ENCODE data around the gene CHMP1A.

CHMP1A gene

DNA sequence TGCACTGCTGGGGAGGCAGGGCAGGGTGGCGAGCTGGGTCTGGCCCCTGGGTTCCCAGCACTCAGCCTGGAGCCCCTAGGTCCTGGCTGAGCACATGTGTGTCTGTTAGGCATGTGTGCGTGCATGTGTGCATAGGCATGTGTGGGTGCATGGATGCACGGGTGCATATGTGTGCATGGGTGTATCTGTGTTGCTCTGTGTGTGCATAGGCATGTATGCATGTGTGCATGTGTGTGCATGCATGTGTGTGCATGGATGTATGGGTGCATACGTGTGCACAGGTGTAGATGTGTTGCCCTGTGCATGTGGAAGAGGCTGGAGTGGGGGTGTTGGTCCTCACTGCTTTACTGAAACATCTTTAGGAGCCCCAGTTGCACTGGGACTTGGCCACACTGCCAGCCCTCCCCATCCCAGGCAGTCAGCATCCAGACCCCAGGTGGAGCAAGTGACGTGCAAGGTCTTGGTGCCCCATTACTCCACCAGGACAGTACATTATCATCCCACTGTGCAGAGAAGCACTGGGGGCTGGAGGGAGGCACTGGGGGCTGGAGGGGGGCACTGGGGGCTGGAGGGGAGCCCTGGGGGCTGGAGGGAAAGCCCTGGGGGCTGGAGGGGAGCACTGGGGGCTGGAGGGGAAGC is 54.4 kb downstream of the CHMP1A start:
- H3K9me3 Mint-ChIP-seq: no peaks in the 10 kb centered on the region
- H3K36me3 Mint-ChIP-seq: no peaks in the 10 kb centered on the region
- peak overlapping the region in 1 of 2 donors; percentile 51 for H3K4me3 Mint-ChIP-seq
- peaks cover 5 to 20% of the 10 kb centered on the region in 2 donors for H3K27me3 Mint-ChIP-seq
- DNase-seq: no peak
- peak; percentile 12 to 14 for ATAC-seq (replicated peaks)
- H3K27ac Mint-ChIP-seq: no peak overlapping the region
- peaks cover 10 to 13% of the 10 kb centered on the region in 2 donors for H3K4me1 Mint-ChIP-seq

DNA sequence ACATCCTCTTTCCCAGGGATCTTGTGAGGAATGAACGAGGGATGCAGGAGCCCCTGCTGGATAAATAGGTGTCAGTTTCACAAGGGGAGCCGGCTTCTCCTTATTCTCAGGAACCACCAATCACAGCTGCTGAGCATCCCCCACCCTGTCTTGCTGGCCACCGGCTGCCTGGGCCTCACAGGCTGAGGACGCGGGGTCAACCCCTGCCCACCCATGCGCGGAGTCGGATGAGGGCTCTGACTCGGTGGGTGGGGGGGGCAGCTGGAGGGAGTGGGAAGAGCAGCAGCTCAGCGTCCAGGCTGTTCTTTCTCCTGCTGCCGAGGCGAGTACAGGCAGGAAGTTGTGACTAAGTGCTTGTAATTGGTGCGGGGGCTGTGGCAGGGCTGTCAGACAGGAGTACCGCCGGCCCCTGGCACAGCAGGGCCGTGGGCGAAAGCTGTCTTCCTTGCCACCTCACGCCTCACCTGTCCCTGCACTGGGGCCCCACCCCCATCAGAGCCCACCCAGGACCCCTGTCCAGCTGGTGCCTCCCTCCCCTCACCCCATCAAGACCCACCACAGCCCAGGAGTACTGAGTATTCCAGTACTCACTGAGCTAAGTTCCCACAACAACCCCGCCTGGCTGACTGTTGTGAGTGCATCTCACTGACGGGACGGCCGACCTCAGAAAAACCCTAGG is 55.1 kb downstream of the CHMP1A start:
- no peaks in the 10 kb centered on the region for H3K36me3 Mint-ChIP-seq
- peak overlapping the region in 1 of 2 donors; percentile 51 for H3K4me3 Mint-ChIP-seq
- H3K4me1 Mint-ChIP-seq: peaks cover 10 to 13% of the 10 kb centered on the region in 2 donors
- no peak for DNase-seq
- H3K27ac Mint-ChIP-seq: no peak overlapping the region
- H3K9me3 Mint-ChIP-seq: no peaks in the 10 kb centered on the region
- peak; percentile 81 to 87 for ATAC-seq (replicated peaks)
- peaks cover 5 to 20% of the 10 kb centered on the region in 2 donors for H3K27me3 Mint-ChIP-seq

- no peak for ATAC-seq (replicated peaks)
- Mint-ChIP-seq H3K4me3 (no peak overlapping the region), H3K36me3 (no peaks in the 10 kb centered on the region)
Measured at GRCh38 chr16:89601906-89602272, 55.6 kb downstream of the CHMP1A start.

GRCh38 chr16:89600956-89601355 is 56.6 kb downstream of the CHMP1A start:
- Mint-ChIP-seq H3K9me3 (no peaks in the 10 kb centered on the region), H3K27me3 (peaks cover 5 to 20% of the 10 kb centered on the region in 2 donors), H3K27ac (no peak overlapping the region), H3K36me3 (no peaks in the 10 kb centered on the region), H3K4me3 (no peak overlapping the region), H3K4me1 (peaks cover 12 to 13% of the 10 kb centered on the region in 2 donors)
- ATAC-seq (replicated peaks): no peak
- no peak for DNase-seq

More at GRCh38 chr16:89601906-89602272, 55.6 kb downstream of the CHMP1A start:
- DNase-seq: no peak
- peaks cover 5 to 20% of the 10 kb centered on the region in 2 donors for H3K27me3 Mint-ChIP-seq
- H3K9me3 Mint-ChIP-seq: no peaks in the 10 kb centered on the region
- no peak overlapping the region for H3K27ac Mint-ChIP-seq
- peaks cover 10 to 13% of the 10 kb centered on the region in 2 donors for H3K4me1 Mint-ChIP-seq

GRCh38 chr16:89600427-89600826 is 57.1 kb downstream of the CHMP1A start:
- no peak for DNase-seq
- Mint-ChIP-seq H3K27me3 (peaks cover 5 to 20% of the 10 kb centered on the region in 2 donors), H3K4me3 (no peak overlapping the region), H3K36me3 (no peaks in the 10 kb centered on the region), H3K9me3 (no peaks in the 10 kb centered on the region), H3K27ac (peak overlapping the region; percentile 51), H3K4me1 (peaks cover 12 to 13% of the 10 kb centered on the region in 2 donors)
- no peak for ATAC-seq (replicated peaks)

GRCh38 chr16:89599902-89600301 is 57.6 kb downstream of the CHMP1A start:
- H3K4me3 Mint-ChIP-seq: no peak overlapping the region
- H3K9me3 Mint-ChIP-seq: no peaks in the 10 kb centered on the region
- H3K4me1 Mint-ChIP-seq: peaks cover 12 to 13% of the 10 kb centered on the region in 2 donors
- DNase-seq (no peak), ATAC-seq (replicated peaks) (no peak)
- no peaks in the 10 kb centered on the region for H3K36me3 Mint-ChIP-seq
- no peak overlapping the region for H3K27ac Mint-ChIP-seq
- peaks cover 5 to 20% of the 10 kb centered on the region in 2 donors for H3K27me3 Mint-ChIP-seq

DNA sequence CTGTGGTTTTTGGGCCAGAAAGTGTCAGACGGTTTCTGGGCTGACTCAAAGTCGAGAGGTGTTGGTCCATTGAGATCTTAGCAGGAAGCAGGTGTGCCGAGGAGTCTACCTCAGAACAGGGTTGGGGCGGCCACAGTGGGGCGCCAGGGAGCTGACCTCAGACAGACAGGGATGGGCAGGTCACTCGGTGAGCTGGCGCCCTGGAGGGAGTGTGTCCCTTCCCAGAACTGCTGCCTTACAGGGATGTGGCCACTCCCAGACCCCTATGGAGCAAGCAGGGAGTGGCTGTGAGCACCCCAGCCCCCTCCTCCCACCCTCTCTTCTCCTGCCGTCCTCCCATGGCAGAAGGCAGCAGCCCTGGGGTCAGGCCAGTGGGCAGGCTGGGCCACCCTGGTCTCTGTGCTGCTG is 58.1 kb downstream of the CHMP1A start:
- no peak overlapping the region for H3K27ac Mint-ChIP-seq
- H3K4me1 Mint-ChIP-seq: peaks cover 12 to 13% of the 10 kb centered on the region in 2 donors
- H3K4me3 Mint-ChIP-seq: no peak overlapping the region
- DNase-seq: no peak
- ATAC-seq (replicated peaks): peak; percentile 56 to 59
- no peaks in the 10 kb centered on the region for H3K9me3 Mint-ChIP-seq
- H3K36me3 Mint-ChIP-seq: no peaks in the 10 kb centered on the region
- H3K27me3 Mint-ChIP-seq: peaks cover 5 to 20% of the 10 kb centered on the region in 2 donors

- Mint-ChIP-seq H3K4me3 (no peak overlapping the region), H3K9me3 (no peaks in the 10 kb centered on the region), H3K27ac (no peak overlapping the region), H3K4me1 (peaks cover 12% of the 10 kb centered on the region in 2 donors), H3K36me3 (no peaks in the 10 kb centered on the region), H3K27me3 (peaks cover 4 to 19% of the 10 kb centered on the region in 2 donors)
- DNase-seq: no peak
- ATAC-seq (replicated peaks): no peak
Measured at GRCh38 chr16:89598199-89598598, 59.3 kb downstream of the CHMP1A start.

GRCh38 chr16:89596957-89597649 is 60.4 kb downstream of the CHMP1A start:
- no peak for ATAC-seq (replicated peaks)
- H3K27ac Mint-ChIP-seq: no peak overlapping the region

DNA sequence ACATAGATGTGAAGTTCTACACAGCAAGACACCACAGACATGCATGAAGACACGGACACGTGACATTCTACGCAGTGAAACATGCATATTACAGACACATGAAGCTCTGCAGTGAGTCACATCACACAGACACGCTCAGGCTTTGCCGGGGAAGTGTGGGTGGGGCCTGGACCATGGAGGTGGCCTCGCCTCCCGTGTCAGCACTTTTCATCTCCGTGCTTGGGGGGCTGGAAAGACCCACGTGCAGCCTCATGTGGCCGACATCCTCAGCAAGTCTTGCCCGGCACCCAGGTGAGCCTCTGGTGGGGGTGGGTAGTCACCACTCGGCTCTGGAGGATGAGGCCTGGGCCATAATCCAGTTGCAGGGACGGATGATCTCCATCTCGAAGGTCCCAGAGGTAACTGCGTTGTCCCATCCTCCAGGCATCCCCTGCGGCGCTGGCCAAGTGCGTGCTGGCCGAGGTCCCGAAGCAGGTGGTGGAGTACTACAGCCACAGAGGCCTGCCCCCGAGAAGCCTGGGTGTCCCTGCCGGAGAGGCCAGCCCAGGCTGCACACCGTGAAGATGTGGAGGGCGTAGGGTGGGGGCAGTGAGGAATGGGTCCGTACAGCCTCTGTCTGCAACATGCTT is 61.3 kb downstream of the CHMP1A start:
- ATAC-seq (replicated peaks) (no peak), DNase-seq (no peak)
- no peak overlapping the region for H3K4me3 Mint-ChIP-seq
- H3K27me3 Mint-ChIP-seq: peaks cover 0 to 5% of the 10 kb centered on the region in 2 donors
- no peak overlapping the region for H3K27ac Mint-ChIP-seq
- peaks cover 0 to 2% of the 10 kb centered on the region in 2 donors for H3K4me1 Mint-ChIP-seq
- H3K36me3 Mint-ChIP-seq: no peaks in the 10 kb centered on the region
- H3K9me3 Mint-ChIP-seq: no peaks in the 10 kb centered on the region

More at GRCh38 chr16:89596957-89597649, 60.4 kb downstream of the CHMP1A start:
- DNase-seq: no peak
- no peak overlapping the region for H3K4me3 Mint-ChIP-seq
- peaks cover 0 to 9% of the 10 kb centered on the region in 2 donors for H3K27me3 Mint-ChIP-seq
- no peaks in the 10 kb centered on the region for H3K36me3 Mint-ChIP-seq
- H3K9me3 Mint-ChIP-seq: no peaks in the 10 kb centered on the region
- peaks cover 1 to 2% of the 10 kb centered on the region in 2 donors for H3K4me1 Mint-ChIP-seq

GRCh38 chr16:89595330-89596060 is 62.0 kb downstream of the CHMP1A start:
- Mint-ChIP-seq H3K4me1 (peaks cover 0 to 2% of the 10 kb centered on the region in 2 donors), H3K36me3 (no peaks in the 10 kb centered on the region), H3K9me3 (no peaks in the 10 kb centered on the region), H3K27ac (no peak overlapping the region), H3K4me3 (no peak overlapping the region), H3K27me3 (peaks cover 0 to 5% of the 10 kb centered on the region in 2 donors)
- DNase-seq (no peak), ATAC-seq (replicated peaks) (no peak)
